Endothelial cell of umbilical vein (primary cell): Measurements from ENCODE around the gene C19orf67. TPM values are rescaled to one million over a fixed set of nuclear protein-coding genes. Genes with fewer than 3 reads are reported as not detected.

ENCODE experiments used
- BruUV-seq: library from RNA; stranded (reverse); fragments of 400-500 nt; replicated peaks from 2 replicates; lab custom pipeline; 2021; lab: Mats Ljungman, UMichigan
- CTCF ChIA-PET: fragments of 300-600, 350-600 bp; sonication (Branson Sonifier 250); formaldehyde crosslinking; loops from one replicate; lab custom pipeline; 2021; ENCODE audit warnings: antibody characterized with exemption, inconsistent platforms; lab: Charles Lee
- POLR2A ChIA-PET: fragments of 300-600, 350-600 bp; sonication (Branson Sonifier 250); formaldehyde crosslinking; loops from one replicate; lab custom pipeline; 2021; ENCODE audit warnings: antibody characterized with exemption, inconsistent platforms; lab: Charles Lee
- DNase-seq: peaks from one replicate; pipeline ENCODE4 v3.0.0-alpha.2; 2011; ENCODE audit warnings: low read depth, low spot score
- FAIRE-seq: peaks from 2 replicates; lab custom pipeline; 2011; peaks lifted over from hg19 to GRCh38; lab: Jason Lieb, UNC
- H2AFZ ChIP-seq: 2 replicates; pipeline ENCODE4 v1.6.0; 2012; ENCODE audit warnings: low read depth, low read length, control low read depth, inconsistent platforms
- H3K27ac ChIP-seq: 2 replicates; pipeline ENCODE4 v1.5.1; 2011; ENCODE audit warnings: low read depth, mild to moderate bottlenecking, control low read depth, low read length, moderate library complexity; ENCODE audit not compliant: insufficient read depth
- H3K27me3 ChIP-seq, 2 experiments: 2 replicates each; pipeline versions ENCODE4 v1.6.0 to v1.6.1; 2011; ENCODE audit warnings: low read length in 2 of 2, mixed read lengths in 1 of 2; ENCODE audit not compliant: control insufficient read depth in 2 of 2, insufficient read depth in 2 of 2
- H3K36me3 ChIP-seq, 2 experiments: 2 replicates in 1 of 2; 3 replicates in 1 of 2; pipeline ENCODE4 v1.5.1; 2011; ENCODE audit warnings: low read length in 2 of 2, mild to moderate bottlenecking in 1 of 2, moderate library complexity in 1 of 2; ENCODE audit not compliant: control insufficient read depth in 2 of 2, insufficient read depth in 2 of 2; ENCODE audit errors: extremely low read depth in 1 of 2
- H3K4me1 ChIP-seq: 3 replicates; pipeline ENCODE4 v1.5.1; 2011; ENCODE audit warnings: mild to moderate bottlenecking, low read length; ENCODE audit not compliant: control insufficient read depth, insufficient read depth; ENCODE audit errors: extremely low read depth
- H3K4me2 ChIP-seq: 2 replicates; pipeline ENCODE4 v1.6.1; 2011; ENCODE audit warnings: low read length, control low read depth, mixed read lengths; ENCODE audit not compliant: insufficient read depth
- H3K4me3 ChIP-seq, 3 experiments: fragments of 200-600 bp in 1 of 3; sonication (generic), shearing (Covaris generic) in 1 of 3; replicated peaks in 1 of 3; 2 replicates each; pipeline ENCODE4 v1.5.1; 2011 to 2016; ENCODE audit warnings: control low read depth in 3 of 3, low read length in 3 of 3, mild to moderate bottlenecking in 2 of 3, inconsistent platforms in 1 of 3, low read depth in 1 of 3, moderate library complexity in 1 of 3; ENCODE audit not compliant: insufficient read depth in 1 of 3
- H3K79me2 ChIP-seq: 2 replicates; pipeline ENCODE4 v1.6.0; 2012; ENCODE audit warnings: low read length, inconsistent platforms; ENCODE audit not compliant: control insufficient read depth, insufficient read depth
- H3K9ac ChIP-seq: replicated peaks from 2 replicates; pipeline ENCODE3; 2011; ENCODE audit warnings: low read length, control low read depth; ENCODE audit not compliant: insufficient read depth; ENCODE audit errors: extremely low read depth
- H3K9me1 ChIP-seq: replicated peaks from 3 replicates; pipeline ENCODE4 v1.6.0; 2011; ENCODE audit warnings: mild to moderate bottlenecking, low read length; ENCODE audit not compliant: control insufficient read depth, insufficient read depth; ENCODE audit errors: extremely low read depth
- H3K9me3 ChIP-seq: replicated peaks from 2 replicates; pipeline ENCODE4 v1.5.1; 2012; ENCODE audit warnings: low read length, inconsistent platforms; ENCODE audit not compliant: control insufficient read depth, insufficient read depth
- H4K20me1 ChIP-seq: replicated peaks from 2 replicates; pipeline ENCODE3; 2011; ENCODE audit warnings: mild to moderate bottlenecking, low read length; ENCODE audit not compliant: control insufficient read depth, insufficient read depth; ENCODE audit errors: extremely low read depth
- MYC ChIP-seq: IDR thresholded peaks from one replicate; pipeline ENCODE4 v1.6.1; 2011; ENCODE audit warnings: mild to moderate bottlenecking, low read depth, low read length
- dilution Hi-C: fragments of 300-500 bp; cut with MboI; formaldehyde crosslinking; loops from one replicate; pipeline ENCODE4 v1.15.0; 2019; ENCODE audit warnings: low sequenced_read_pairs; ENCODE audit not compliant: extremely low pct_ligation_motif_present
- intact Hi-C: fragments of 100-400 bp; cut with micrococcal nuclease; formaldehyde crosslinking; loops from one replicate; pipeline ENCODE4 v1.10.0; 2022
- polyA plus RNA-seq, 4 experiments: library from polyadenylated mRNA; depleted of rRNA in 3 of 4; stranded (reverse) in 3 of 4; unstranded in 1 of 4; fragments of >200 nt; gene quantifications; 2 replicates each; pipeline versions ENCODE4 v1.2.1 to v1.2.3, GENCODE V29; 2011 to 2012; ENCODE audit warnings: missing spikeins in 1 of 4
- total RNA-seq: library from RNA; stranded (reverse); gene quantifications from 2 replicates; pipeline ENCODE4 v1.2.3, GENCODE V29; 2021
- TF ChIP-seq, protein P1 (sequence below), 2 donors: IDR thresholded peaks; 1 replicate in 1 of 2; 2 replicates in 1 of 2; pipeline ENCODE4 v1.5.1; 2011; ENCODE audit warnings: low read length in 2 of 2, mild to moderate bottlenecking in 2 of 2, moderate library complexity in 2 of 2, control low read depth in 1 of 2, inconsistent platforms in 1 of 2, low read depth in 1 of 2; ENCODE audit not compliant: insufficient read depth in 1 of 2; ENCODE audit errors: extremely low read depth in 1 of 2

C19orf67 gene
- total and polyA plus RNA-seq, 2 donors (not counting 3 experiments of a cell fraction or from before 2014, with no cell fraction given), result 0.55 TPM; not detected in 1

DNA sequence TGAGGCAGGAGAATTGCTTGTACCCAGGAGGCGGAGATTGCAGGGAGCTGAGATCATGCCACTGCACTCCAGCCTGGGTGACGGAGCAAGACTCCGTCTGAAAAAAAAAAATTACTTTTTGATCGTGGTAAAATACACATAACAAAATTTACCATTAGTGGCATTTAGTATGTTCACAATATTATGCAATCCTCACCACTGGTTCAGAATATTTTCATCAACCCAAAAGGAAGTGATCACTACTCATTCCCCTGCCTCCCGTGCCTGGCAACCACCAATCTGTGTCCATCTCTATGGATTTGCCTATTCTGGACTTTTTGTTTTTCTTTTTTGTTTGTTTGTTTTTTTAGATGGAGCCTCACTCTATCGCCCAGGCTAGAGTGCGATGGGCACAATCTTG lies 22.5 kb downstream of the C19orf67 start:
- ChIA-PET CTCF (interaction anchor here (1.0 kb wide), 1 partner anchor 10 kb away, joined by 3 read pairs; no protein-coding TSS in a partner anchor), POLR2A (no interaction called here)
- no peak overlapping the region for H3K4me3 ChIP-seq
- no peak for TF ChIP-seq MYC
- H3K4me2 ChIP-seq, result no peak overlapping the region
- H3K36me3 ChIP-seq, result no peaks in the 10 kb centered on the region
- H3K9ac ChIP-seq, result no peak overlapping the region
- DNase-seq (no peak), FAIRE-seq (no peak)
- no TSS peak for BruUV-seq
- dilution Hi-C loops (no loop called here), intact Hi-C loops (no loop called here)
- no peaks in the 10 kb centered on the region for H3K9me1 ChIP-seq
- H4K20me1 ChIP-seq, result no peaks in the 10 kb centered on the region
- H3K9me3 ChIP-seq, result no peaks in the 10 kb centered on the region
- H3K4me1 ChIP-seq, result no peaks in the 10 kb centered on the region
- no peak overlapping the region for H3K27ac ChIP-seq
- no peak overlapping the region for H2AFZ ChIP-seq
- H3K27me3 ChIP-seq, result peaks cover 7 to 8% of the 10 kb centered on the region in 2 experiments
- H3K79me2 ChIP-seq, result no peaks in the 10 kb centered on the region

DNA sequence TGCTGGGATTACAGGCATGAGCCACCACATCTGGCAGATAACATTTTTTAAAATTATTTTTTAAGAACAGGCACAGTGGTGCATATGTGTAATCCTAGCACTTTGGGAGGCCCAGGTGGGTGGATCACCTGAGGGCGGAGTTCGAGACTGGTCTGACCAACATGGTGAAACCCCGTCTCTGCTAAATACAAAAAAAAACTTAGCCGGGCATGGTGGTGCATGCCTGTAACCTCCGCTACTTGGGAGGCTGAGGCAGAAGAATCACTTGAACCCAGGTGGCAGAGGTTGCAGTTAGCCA lies 23.1 kb downstream of the C19orf67 start:
- ChIA-PET POLR2A (no interaction called here), CTCF (no interaction called here)
- no TSS peak for BruUV-seq
- Histone ChIP-seq H3K9me1 (no peaks in the 10 kb centered on the region), H4K20me1 (no peaks in the 10 kb centered on the region), H3K4me1 (no peaks in the 10 kb centered on the region), H3K4me2 (no peak overlapping the region), H2AFZ (no peak overlapping the region), H3K27me3 (peaks cover 7 to 8% of the 10 kb centered on the region in 2 experiments), H3K27ac (no peak overlapping the region), H3K79me2 (no peaks in the 10 kb centered on the region), H3K36me3 (no peaks in the 10 kb centered on the region), H3K9me3 (no peaks in the 10 kb centered on the region), H3K9ac (no peak overlapping the region), H3K4me3 (no peak overlapping the region)
- FAIRE-seq (no peak), DNase-seq (no peak)
- TF ChIP-seq, protein P1, sequence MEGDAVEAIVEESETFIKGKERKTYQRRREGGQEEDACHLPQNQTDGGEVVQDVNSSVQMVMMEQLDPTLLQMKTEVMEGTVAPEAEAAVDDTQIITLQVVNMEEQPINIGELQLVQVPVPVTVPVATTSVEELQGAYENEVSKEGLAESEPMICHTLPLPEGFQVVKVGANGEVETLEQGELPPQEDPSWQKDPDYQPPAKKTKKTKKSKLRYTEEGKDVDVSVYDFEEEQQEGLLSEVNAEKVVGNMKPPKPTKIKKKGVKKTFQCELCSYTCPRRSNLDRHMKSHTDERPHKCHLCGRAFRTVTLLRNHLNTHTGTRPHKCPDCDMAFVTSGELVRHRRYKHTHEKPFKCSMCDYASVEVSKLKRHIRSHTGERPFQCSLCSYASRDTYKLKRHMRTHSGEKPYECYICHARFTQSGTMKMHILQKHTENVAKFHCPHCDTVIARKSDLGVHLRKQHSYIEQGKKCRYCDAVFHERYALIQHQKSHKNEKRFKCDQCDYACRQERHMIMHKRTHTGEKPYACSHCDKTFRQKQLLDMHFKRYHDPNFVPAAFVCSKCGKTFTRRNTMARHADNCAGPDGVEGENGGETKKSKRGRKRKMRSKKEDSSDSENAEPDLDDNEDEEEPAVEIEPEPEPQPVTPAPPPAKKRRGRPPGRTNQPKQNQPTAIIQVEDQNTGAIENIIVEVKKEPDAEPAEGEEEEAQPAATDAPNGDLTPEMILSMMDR (IDR thresholded peaks at IDR 0.05; ENCODE audit: extremely low read depth in 1 of 2, insufficient read depth in 1 of 2, low read depth in 1 of 2, low read length in 2 of 2), result no peak
- dilution Hi-C loops (no loop called here), intact Hi-C loops (no loop called here)
